CD14-positive monocyte (primary cell): Measurements from ENCODE around the gene IBA57. TPM values are rescaled to one million over a fixed set of nuclear protein-coding genes. Genes with fewer than 3 reads are reported as not detected.

ENCODE experiments used
- DNase-seq, 3 donors: peaks; one replicate each; pipeline ENCODE4 v3.0.0-alpha.2; 2011 to 2022
- H2AFZ ChIP-seq: 2 replicates; pipeline ENCODE4 v1.6.0; 2012; ENCODE audit warnings: mild to moderate bottlenecking, low read depth, low read length, inconsistent platforms; ENCODE audit not compliant: insufficient read depth, poor library complexity, severe bottlenecking
- H3K27ac ChIP-seq, 2 donors: 1 replicate in 1 of 2; 2 replicates in 1 of 2; pipeline ENCODE4 v1.5.1; 2012 to 2013; ENCODE audit warnings: low read length in 2 of 2, control low read depth in 1 of 2, inconsistent platforms in 1 of 2, low read depth in 1 of 2, mild to moderate bottlenecking in 1 of 2
- H3K27me3 ChIP-seq, 2 donors: one replicate each; pipeline versions ENCODE4 v1.6.0 to v1.6.1; 2011 to 2013; ENCODE audit warnings: low read length in 2 of 2; ENCODE audit not compliant: control insufficient read depth in 2 of 2, insufficient read depth in 2 of 2
- H3K36me3 ChIP-seq, 2 donors: replicated peaks in 1 of 2; 1 replicate in 1 of 2; 2 replicates in 1 of 2; pipeline versions ENCODE4 v1.5.1 to v1.6.1; 2012 to 2013; ENCODE audit warnings: low read length in 2 of 2, control low read depth in 1 of 2, inconsistent platforms in 1 of 2, mild to moderate bottlenecking in 1 of 2; ENCODE audit not compliant: insufficient read depth in 2 of 2, control insufficient read depth in 1 of 2
- H3K4me1 ChIP-seq, 2 donors: 1 replicate in 1 of 2; 2 replicates in 1 of 2; pipeline versions ENCODE4 v1.5.1 to v1.6.1; 2012 to 2013; ENCODE audit warnings: low read length in 2 of 2, control low read depth in 1 of 2, inconsistent platforms in 1 of 2, mild to moderate bottlenecking in 1 of 2, moderate library complexity in 1 of 2; ENCODE audit not compliant: insufficient read depth in 2 of 2, control insufficient read depth in 1 of 2
- H3K4me2 ChIP-seq: replicated peaks from 2 replicates; pipeline ENCODE3; 2012; ENCODE audit warnings: low read length, moderate library complexity, mild to moderate bottlenecking; ENCODE audit not compliant: poor library complexity, severe bottlenecking; ENCODE audit errors: extremely low read depth
- H3K4me3 ChIP-seq, 3 experiments: fragments of 200-600 bp in 1 of 3; sonication (generic) in 1 of 3; replicated peaks in 1 of 3; 1 replicate in 2 of 3; 2 replicates in 1 of 3; pipeline ENCODE4 v1.5.1; 2011 to 2013; ENCODE audit warnings: low read length in 3 of 3, mild to moderate bottlenecking in 3 of 3, control low read depth in 2 of 3, low read depth in 2 of 3, inconsistent platforms in 1 of 3, moderate library complexity in 1 of 3
- H3K79me2 ChIP-seq: 2 replicates; pipeline ENCODE4 v1.6.0; 2012; ENCODE audit warnings: mild to moderate bottlenecking, control low read depth, inconsistent platforms, low read length, moderate library complexity; ENCODE audit not compliant: insufficient read depth
- H3K9ac ChIP-seq: 2 replicates; pipeline ENCODE4 v1.6.0; 2017; ENCODE audit warnings: low read length, mild to moderate bottlenecking; ENCODE audit not compliant: insufficient read depth, poor library complexity, severe bottlenecking
- H3K9me3 ChIP-seq, 2 donors: replicated peaks in 1 of 2; 1 replicate in 1 of 2; 2 replicates in 1 of 2; pipeline versions ENCODE4 v1.5.1 to v1.6.1; 2012 to 2013; ENCODE audit warnings: low read length in 2 of 2, control low read depth in 1 of 2; ENCODE audit not compliant: control insufficient read depth in 1 of 2, insufficient read depth in 1 of 2
- H4K20me1 ChIP-seq: 2 replicates; pipeline ENCODE4 v1.6.0; 2012; ENCODE audit warnings: mild to moderate bottlenecking, low read length, control low read depth, moderate library complexity; ENCODE audit not compliant: insufficient read depth
- H3K27ac Mint-ChIP-seq, 7 donors: one replicate each; pipeline ENCODE4 v1.8.0; 2020; ENCODE audit warnings: mild to moderate bottlenecking in 7 of 7, mixed read lengths in 7 of 7, moderate library complexity in 6 of 7, inconsistent platforms in 2 of 7
- H3K27me3 Mint-ChIP-seq, 3 donors: one replicate each; pipeline ENCODE4 v1.8.0; 2021 to 2022; ENCODE audit warnings: low read depth in 3 of 3, mild to moderate bottlenecking in 3 of 3, mixed read lengths in 3 of 3, moderate library complexity in 3 of 3, inconsistent platforms in 1 of 3
- H3K36me3 Mint-ChIP-seq, 2 donors: one replicate each; pipeline ENCODE4 v1.8.0; 2020; ENCODE audit warnings: mixed read lengths in 2 of 2, inconsistent platforms in 1 of 2, mild to moderate bottlenecking in 1 of 2
- H3K4me1 Mint-ChIP-seq: one replicate; pipeline ENCODE4 v1.8.0; 2020; ENCODE audit warnings: mild to moderate bottlenecking, mixed read lengths
- H3K4me3 Mint-ChIP-seq, 2 donors: one replicate each; pipeline ENCODE4 v1.8.0; 2020; ENCODE audit warnings: mild to moderate bottlenecking in 2 of 2, mixed read lengths in 2 of 2, moderate library complexity in 1 of 2
- H3K9me3 Mint-ChIP-seq, 7 donors: one replicate each; pipeline ENCODE4 v1.8.0; 2020 to 2022; ENCODE audit warnings: mixed read lengths in 7 of 7, mild to moderate bottlenecking in 6 of 7, moderate library complexity in 6 of 7, inconsistent platforms in 2 of 7
- WGBS: methylation state at CpG from one replicate; pipeline ENCODE4 v1.1.5; 2013; ENCODE audit warnings: missing lambda C conversion rate; ENCODE audit not compliant: insufficient coverage; 5-methylcytosine and 5-hydroxymethylcytosine counted together
- intact Hi-C, 2 donors: fragments of 100-400 bp; cut with micrococcal nuclease; formaldehyde crosslinking; loops; one replicate each; pipeline versions ENCODE4 v1.15.0 to v1.15.1; 2023
- polyA plus RNA-seq, 3 donors: library from polyadenylated mRNA; depleted of rRNA in 1 of 3; unstranded in 2 of 3; stranded (reverse) in 1 of 3; fragments of 300-500 nt in 2 of 3; fragments of >200 nt in 1 of 3; fragmentation: Illumina TruSeq in 2 of 3; gene quantifications; 1 replicate in 2 of 3; 2 replicates in 1 of 3; pipeline ENCODE4 v1.2.3, GENCODE V29; 2012 to 2021
- TF ChIP-seq, protein P1 (sequence below): fragments of 200-600 bp; IDR thresholded peaks from one replicate; pipeline ENCODE4 v1.8.0; 2022; ENCODE audit warnings: antibody characterized with exemption, mild to moderate bottlenecking

Gene IBA57
- polyA plus RNA-seq, 3 donors, result 1.6 to 2.1 (median 1.7) TPM

DNA sequence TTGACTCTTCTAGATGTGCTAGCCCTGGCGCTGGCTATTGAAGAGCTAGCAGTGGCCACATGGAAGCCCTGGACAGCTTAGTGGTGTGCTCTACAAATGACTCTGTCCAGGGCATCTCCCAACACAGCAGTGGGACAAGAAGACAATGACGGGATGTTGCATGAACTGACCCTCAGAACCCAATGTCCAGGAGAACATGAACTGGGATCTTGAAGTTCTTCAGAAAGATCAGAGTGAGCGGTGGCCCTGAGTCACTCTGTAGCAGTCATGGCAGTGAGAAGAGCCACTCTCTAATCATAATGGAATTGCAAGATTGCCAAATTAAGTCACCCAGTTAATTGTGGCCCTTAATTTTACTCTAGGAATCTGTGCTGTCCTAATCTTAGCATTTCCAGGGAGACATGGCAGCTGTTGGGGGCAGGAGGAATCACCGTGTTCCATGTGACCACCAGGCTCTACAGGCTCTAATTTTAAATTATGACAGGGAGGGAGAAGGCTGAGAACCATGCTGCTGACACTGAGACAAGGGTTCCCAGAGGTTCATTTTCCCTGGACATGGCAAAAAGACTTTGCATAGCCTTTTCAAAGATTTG is 32.0 kb downstream of the IBA57 start:
- Histone ChIP-seq H3K36me3 (no peaks in the 10 kb centered on the region), H4K20me1 (no peaks in the 10 kb centered on the region), H3K4me2 (no peak overlapping the region), H3K4me3 (no peak overlapping the region), H3K9ac (no peak overlapping the region), H3K27ac (no peak overlapping the region), H3K4me1 (no peaks in the 10 kb centered on the region), H3K9me3 (peaks cover 24 to 28% of the 10 kb centered on the region in 2 donors), H2AFZ (no peak overlapping the region), H3K79me2 (no peaks in the 10 kb centered on the region), H3K27me3 (no peaks in the 10 kb centered on the region)
- H3K27me3 Mint-ChIP-seq, result peaks cover 0 to 2% (median 1%) of the 10 kb centered on the region in 3 donors
- TF ChIP-seq, protein P1, sequence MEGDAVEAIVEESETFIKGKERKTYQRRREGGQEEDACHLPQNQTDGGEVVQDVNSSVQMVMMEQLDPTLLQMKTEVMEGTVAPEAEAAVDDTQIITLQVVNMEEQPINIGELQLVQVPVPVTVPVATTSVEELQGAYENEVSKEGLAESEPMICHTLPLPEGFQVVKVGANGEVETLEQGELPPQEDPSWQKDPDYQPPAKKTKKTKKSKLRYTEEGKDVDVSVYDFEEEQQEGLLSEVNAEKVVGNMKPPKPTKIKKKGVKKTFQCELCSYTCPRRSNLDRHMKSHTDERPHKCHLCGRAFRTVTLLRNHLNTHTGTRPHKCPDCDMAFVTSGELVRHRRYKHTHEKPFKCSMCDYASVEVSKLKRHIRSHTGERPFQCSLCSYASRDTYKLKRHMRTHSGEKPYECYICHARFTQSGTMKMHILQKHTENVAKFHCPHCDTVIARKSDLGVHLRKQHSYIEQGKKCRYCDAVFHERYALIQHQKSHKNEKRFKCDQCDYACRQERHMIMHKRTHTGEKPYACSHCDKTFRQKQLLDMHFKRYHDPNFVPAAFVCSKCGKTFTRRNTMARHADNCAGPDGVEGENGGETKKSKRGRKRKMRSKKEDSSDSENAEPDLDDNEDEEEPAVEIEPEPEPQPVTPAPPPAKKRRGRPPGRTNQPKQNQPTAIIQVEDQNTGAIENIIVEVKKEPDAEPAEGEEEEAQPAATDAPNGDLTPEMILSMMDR, result no peak
- H3K36me3 Mint-ChIP-seq, result peaks cover 0 to 3% of the 10 kb centered on the region in 2 donors
- peaks cover 20 to 33% (median 31%) of the 10 kb centered on the region in 7 donors for H3K9me3 Mint-ChIP-seq
- no peak overlapping the region for H3K4me3 Mint-ChIP-seq
- intact Hi-C loops, result no loop called here
- H3K4me1 Mint-ChIP-seq, result no peaks in the 10 kb centered on the region
- 95% methylated on average over 4 of the region's 4 CpGs for WGBS
- no peak for DNase-seq
- H3K27ac Mint-ChIP-seq, result no peak overlapping the region

DNA sequence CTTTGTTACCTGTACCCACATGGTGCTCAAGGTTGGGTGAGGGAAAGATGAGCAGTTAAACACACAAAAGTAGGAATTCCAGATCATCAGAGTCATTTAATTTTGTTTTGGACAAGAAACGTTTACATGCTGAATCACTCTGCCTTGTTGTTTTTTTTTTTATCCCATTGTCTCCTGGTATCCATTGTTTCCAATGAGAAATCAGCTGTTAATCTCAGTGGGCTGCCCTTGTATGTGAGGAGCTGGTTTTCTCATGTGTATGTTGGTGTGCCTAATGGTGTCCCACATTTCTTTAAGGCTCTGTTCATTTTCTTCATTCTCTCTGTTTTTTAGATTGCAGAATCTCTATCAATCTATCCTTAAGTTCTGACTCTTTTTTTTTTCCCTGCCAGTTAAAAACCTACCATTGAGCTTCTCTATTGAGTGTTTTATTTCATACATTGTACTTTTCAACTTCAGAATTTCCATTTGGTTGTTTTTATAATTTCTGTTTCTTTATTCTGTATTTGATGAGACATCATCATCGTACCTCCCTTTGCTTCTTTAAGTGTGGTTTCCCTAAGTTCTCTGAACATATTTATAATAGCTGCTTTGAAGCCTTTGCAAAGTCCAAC is 33.5 kb downstream of the IBA57 start:
- Histone ChIP-seq H3K27ac (no peak overlapping the region), H3K9ac (no peak overlapping the region), H3K9me3 (peaks cover 24 to 28% of the 10 kb centered on the region in 2 donors), H3K4me3 (no peak overlapping the region), H3K79me2 (no peaks in the 10 kb centered on the region), H3K4me1 (no peaks in the 10 kb centered on the region), H4K20me1 (no peaks in the 10 kb centered on the region), H3K4me2 (no peak overlapping the region), H3K27me3 (no peaks in the 10 kb centered on the region), H3K36me3 (no peaks in the 10 kb centered on the region), H2AFZ (no peak overlapping the region)
- no CpG with 5 or more reads among the region's 2 CpGs for WGBS
- TF ChIP-seq, protein P1, result no peak
- peaks cover 0 to 2% (median 1%) of the 10 kb centered on the region in 3 donors for H3K27me3 Mint-ChIP-seq
- DNase-seq, result no peak
- intact Hi-C loops, result no loop called here
- no peaks in the 10 kb centered on the region for H3K4me1 Mint-ChIP-seq
- H3K9me3 Mint-ChIP-seq, result peaks cover 20 to 33% (median 31%) of the 10 kb centered on the region in 7 donors
- no peak overlapping the region for H3K4me3 Mint-ChIP-seq
- H3K27ac Mint-ChIP-seq, result no peak overlapping the region
- peaks cover 0 to 3% of the 10 kb centered on the region in 2 donors for H3K36me3 Mint-ChIP-seq
